Esophagus squamous epithelium (tissue), 5 donors: ENCODE results near the gene DCLRE1B. TPM values are rescaled to one million over a fixed set of nuclear protein-coding genes. Genes with fewer than 3 reads are reported as not detected.

Experiments
- DNase-seq: peaks from one replicate; lab custom pipeline; 2025; lab: John Stamatoyannopoulos, UW
- H3K27ac ChIP-seq, 4 donors: fragments of 200-600 bp; sonication (generic); one replicate each; pipeline ENCODE4 v1.5.1; 2016 to 2019; ENCODE audit warnings: mild to moderate bottlenecking in 1 of 4
- H3K27me3 ChIP-seq, 4 donors: fragments of 200-600 bp; sonication (generic); 1 replicate in 3 of 4; 2 replicates in 1 of 4; pipeline versions ENCODE4 v1.5.1 to v1.6.0; 2017 to 2021; ENCODE audit warnings: antibody characterized with exemption in 1 of 4
- H3K36me3 ChIP-seq, 3 donors: fragments of 200-600 bp; sonication (generic); one replicate each; pipeline ENCODE4 v1.5.1; 2016 to 2019
- H3K4me1 ChIP-seq, 3 donors: fragments of 200-600 bp; sonication (generic); one replicate each; pipeline ENCODE4 v1.5.1; 2017 to 2019
- H3K4me3 ChIP-seq, 4 donors: fragments of 200-600 bp; sonication (generic); 1 replicate in 3 of 4; 2 replicates in 1 of 4; pipeline ENCODE4 v1.5.1; 2016 to 2019; ENCODE audit warnings: mild to moderate bottlenecking in 2 of 4, moderate library complexity in 1 of 4
- H3K9me3 ChIP-seq, 3 donors: fragments of 200-600 bp; sonication (generic); one replicate each; pipeline ENCODE4 v1.5.1; 2016 to 2019
- POLR2A ChIP-seq, 4 donors: fragments of 450-650 bp; IDR thresholded peaks; one replicate each; pipeline ENCODE4 v1.6.1; 2017; ENCODE audit warnings: antibody characterized with exemption in 4 of 4, mild to moderate bottlenecking in 4 of 4, moderate library complexity in 3 of 4
- WGBS, 2 donors: methylation state at CpG; one replicate each; pipeline ENCODE4 v1.1.5; 2018; 5-methylcytosine and 5-hydroxymethylcytosine counted together
- intact Hi-C: fragments of 100-400 bp; cut with DNase I; formaldehyde crosslinking; loops from one replicate; pipeline ENCODE4 v1.15.0; 2022
- total RNA-seq, 4 donors: library from RNA; depleted of rRNA; stranded (reverse); fragments of >200 nt; gene quantifications; one replicate each; pipeline ENCODE4 v1.1.0, GENCODE V29; 2016
- TF ChIP-seq, protein P1 (sequence below), 6 experiments: fragments of 450-650 bp in 4 of 6; fragments of 200-600 bp in 2 of 6; sonication (generic) in 2 of 6; IDR thresholded peaks; one replicate each; pipeline ENCODE4 v1.5.1; 2016 to 2019; ENCODE audit warnings: antibody characterized with exemption in 6 of 6, mild to moderate bottlenecking in 4 of 6, moderate library complexity in 4 of 6
- donor health status: DM: yes; HTN: yes; CAD: no.

The DCLRE1B gene
- total RNA-seq, 4 donors from 2014 or later = 2.7 to 6.5 (median 4.7) TPM

DNA sequence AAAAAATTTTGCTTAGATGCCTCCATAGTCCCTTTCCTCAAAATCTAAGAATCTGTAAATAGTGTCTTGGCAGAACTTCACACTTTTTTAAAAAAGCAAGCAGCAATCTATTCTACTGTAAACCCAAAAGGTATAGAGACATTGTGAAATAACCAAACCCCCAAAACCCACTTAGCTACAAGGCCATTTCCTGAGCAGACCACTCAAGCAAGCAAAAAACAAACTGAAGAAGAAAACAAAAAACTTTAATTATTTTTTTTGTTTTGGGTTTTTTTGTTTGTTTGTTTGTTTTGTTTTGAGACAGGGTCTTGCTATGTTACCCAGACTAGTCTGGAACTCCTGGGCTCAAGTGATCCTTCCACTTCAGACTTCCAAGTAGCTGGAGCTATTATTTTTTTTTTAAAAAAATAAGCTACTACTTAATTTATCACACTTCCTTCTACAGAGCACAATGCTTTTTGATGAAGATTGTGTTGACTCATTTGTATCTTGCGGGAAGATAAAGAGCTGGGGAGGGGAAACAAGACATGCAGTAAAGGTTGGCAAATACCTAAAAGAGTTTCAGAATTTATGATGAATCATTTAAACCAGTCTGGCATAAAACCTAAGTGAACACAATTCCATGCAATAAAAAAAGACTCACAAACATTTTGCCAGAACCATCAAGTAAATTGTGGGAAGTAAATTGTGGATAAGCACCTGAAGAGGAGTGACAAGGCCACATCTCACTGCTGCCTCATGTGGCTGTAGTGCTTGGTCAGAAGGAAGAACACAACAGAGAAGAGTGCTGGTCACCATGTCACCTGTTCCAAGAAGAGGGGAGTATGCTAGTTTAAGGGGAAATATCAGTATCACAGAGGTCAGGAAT lies 30.9 kb upstream of the DCLRE1B start:
- 21 to 23% methylated on average over 1 of the region's 1 CpG for WGBS, 2 donors
- Histone ChIP-seq H3K27me3 (no peaks in the 10 kb centered on the region), H3K4me3 (no peak overlapping the region), H3K27ac (peak overlapping the region; percentile 17 to 45 (median 30)), H3K36me3 (no peaks in the 10 kb centered on the region), H3K4me1 (peaks cover 6 to 54% (median 10%) of the 10 kb centered on the region in 3 donors), H3K9me3 (no peaks in the 10 kb centered on the region)
- intact Hi-C loops = no loop called here
- DNase-seq = no peak
- no peak for TF ChIP-seq POLR2A (IDR thresholded peaks at IDR 0.05)
- TF ChIP-seq, protein P1, sequence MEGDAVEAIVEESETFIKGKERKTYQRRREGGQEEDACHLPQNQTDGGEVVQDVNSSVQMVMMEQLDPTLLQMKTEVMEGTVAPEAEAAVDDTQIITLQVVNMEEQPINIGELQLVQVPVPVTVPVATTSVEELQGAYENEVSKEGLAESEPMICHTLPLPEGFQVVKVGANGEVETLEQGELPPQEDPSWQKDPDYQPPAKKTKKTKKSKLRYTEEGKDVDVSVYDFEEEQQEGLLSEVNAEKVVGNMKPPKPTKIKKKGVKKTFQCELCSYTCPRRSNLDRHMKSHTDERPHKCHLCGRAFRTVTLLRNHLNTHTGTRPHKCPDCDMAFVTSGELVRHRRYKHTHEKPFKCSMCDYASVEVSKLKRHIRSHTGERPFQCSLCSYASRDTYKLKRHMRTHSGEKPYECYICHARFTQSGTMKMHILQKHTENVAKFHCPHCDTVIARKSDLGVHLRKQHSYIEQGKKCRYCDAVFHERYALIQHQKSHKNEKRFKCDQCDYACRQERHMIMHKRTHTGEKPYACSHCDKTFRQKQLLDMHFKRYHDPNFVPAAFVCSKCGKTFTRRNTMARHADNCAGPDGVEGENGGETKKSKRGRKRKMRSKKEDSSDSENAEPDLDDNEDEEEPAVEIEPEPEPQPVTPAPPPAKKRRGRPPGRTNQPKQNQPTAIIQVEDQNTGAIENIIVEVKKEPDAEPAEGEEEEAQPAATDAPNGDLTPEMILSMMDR (IDR thresholded peaks at IDR 0.05) = peak in 1 of 6 experiments; percentile 23

DNA sequence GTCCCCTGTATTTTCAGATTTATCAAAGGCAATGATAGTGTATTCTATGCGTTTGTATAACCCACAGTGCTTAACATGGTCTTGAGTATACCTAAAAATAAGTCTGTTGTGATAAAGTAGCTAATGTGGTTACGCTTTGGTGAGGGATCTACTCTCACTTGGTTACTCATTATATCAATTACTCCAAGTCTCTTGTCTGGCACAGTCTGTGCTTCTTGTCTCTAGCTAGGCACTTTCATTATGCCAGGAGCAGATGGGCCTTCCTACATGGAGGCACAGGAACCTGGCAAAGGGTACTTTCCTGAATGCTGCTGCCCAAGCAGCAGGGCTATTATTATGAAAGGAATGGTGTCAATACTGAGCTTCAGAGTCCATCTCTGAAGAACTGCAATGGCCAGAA lies 29.4 kb upstream of the DCLRE1B start:
- peaks cover 6 to 54% (median 10%) of the 10 kb centered on the region in 3 donors for H3K4me1 ChIP-seq
- H3K27me3 ChIP-seq = no peaks in the 10 kb centered on the region
- TF ChIP-seq, protein P1 (IDR thresholded peaks at IDR 0.05) = no peak
- no peak for TF ChIP-seq POLR2A (IDR thresholded peaks at IDR 0.05)
- H3K9me3 ChIP-seq = no peaks in the 10 kb centered on the region
- no peak overlapping the region for H3K4me3 ChIP-seq
- WGBS, 2 donors = 81 to 91% methylated on average over 2 of the region's 2 CpGs
- no peak overlapping the region for H3K27ac ChIP-seq
- intact Hi-C loops = no loop called here
- no peak for DNase-seq
- H3K36me3 ChIP-seq = no peaks in the 10 kb centered on the region

DNA sequence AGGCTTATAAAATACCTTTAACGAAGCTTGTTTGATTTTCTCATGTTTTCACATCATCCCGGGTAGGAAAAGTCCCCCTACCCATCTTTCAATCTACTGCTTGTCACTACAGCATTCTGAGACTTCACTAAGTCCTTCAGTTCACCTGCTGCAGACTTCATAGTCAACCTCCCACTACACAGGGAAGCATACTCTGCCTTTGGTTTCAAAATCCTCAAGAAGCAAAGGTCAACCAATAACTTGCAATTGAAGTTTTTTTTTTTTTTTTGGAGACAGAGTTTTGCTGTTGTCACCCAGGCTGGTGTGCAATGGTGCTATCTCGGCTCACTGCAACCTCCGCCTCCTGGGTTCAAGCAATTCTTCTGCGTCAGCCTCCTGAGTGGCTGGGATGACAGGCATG lies 28.9 kb upstream of the DCLRE1B start:
- no peaks in the 10 kb centered on the region for H3K27me3 ChIP-seq
- H3K36me3 ChIP-seq = no peaks in the 10 kb centered on the region
- no peaks in the 10 kb centered on the region for H3K9me3 ChIP-seq
- H3K4me3 ChIP-seq = no peak overlapping the region
- H3K4me1 ChIP-seq = peaks cover 6 to 58% (median 10%) of the 10 kb centered on the region in 3 donors
- intact Hi-C loops = no loop called here
- no peak overlapping the region for H3K27ac ChIP-seq
- no peak for DNase-seq
- 93 to 96% methylated on average over 5 of the region's 5 CpGs for WGBS, 2 donors
- TF ChIP-seq, protein P1 (IDR thresholded peaks at IDR 0.05) = no peak
- TF ChIP-seq POLR2A (IDR thresholded peaks at IDR 0.05) = no peak

- no peak overlapping the region for H3K27ac ChIP-seq
- peaks cover 0 to 44% (median under 1%) of the 10 kb centered on the region in 3 donors for H3K4me1 ChIP-seq
- H3K4me3 ChIP-seq = no peak overlapping the region
- no peak for DNase-seq
- TF ChIP-seq POLR2A (IDR thresholded peaks at IDR 0.05) = no peak
- TF ChIP-seq, protein P1 (IDR thresholded peaks at IDR 0.05) = no peak
- H3K9me3 ChIP-seq = no peaks in the 10 kb centered on the region
- no peaks in the 10 kb centered on the region for H3K27me3 ChIP-seq
- 78 to 91% methylated on average over 4 of the region's 4 CpGs for WGBS, 2 donors
- intact Hi-C loops = no loop called here
- H3K36me3 ChIP-seq = no peaks in the 10 kb centered on the region
These were observed 25.4 kb upstream of the DCLRE1B start for GRCh38 chr1:113879739-113880038.

DNA sequence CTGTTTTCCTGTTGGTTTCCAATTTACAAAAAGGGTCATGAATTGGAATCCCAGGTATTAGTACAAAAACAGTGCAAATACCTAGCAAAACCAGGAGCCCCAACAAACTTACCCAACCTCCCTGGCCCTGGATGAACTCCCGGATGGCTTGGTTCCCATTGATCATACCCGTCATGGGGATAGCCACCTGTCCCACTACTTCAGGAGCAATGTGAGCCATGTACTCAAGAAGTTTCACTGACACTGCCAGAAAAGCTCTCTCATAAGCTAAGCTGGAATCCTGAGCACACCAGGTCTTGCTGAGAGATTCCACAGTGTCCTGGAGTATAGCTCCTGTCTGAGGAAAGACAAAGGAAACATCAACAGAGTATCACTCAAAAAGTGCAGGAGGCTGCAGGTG lies 23.5 kb upstream of the DCLRE1B start:
- no peaks in the 10 kb centered on the region for H3K36me3 ChIP-seq
- no peak overlapping the region for H3K4me3 ChIP-seq
- no peaks in the 10 kb centered on the region for H3K27me3 ChIP-seq
- WGBS, 2 donors = 60 to 93% methylated on average over 2 of the region's 2 CpGs
- DNase-seq = no peak
- H3K4me1 ChIP-seq = peaks cover 0 to 62% (median 12%) of the 10 kb centered on the region in 3 donors
- H3K9me3 ChIP-seq = no peaks in the 10 kb centered on the region
- TF ChIP-seq POLR2A (IDR thresholded peaks at IDR 0.05) = no peak
- TF ChIP-seq, protein P1 (IDR thresholded peaks at IDR 0.05) = no peak
- peak overlapping the region in 1 of 4 donors; percentile 3 for H3K27ac ChIP-seq
- intact Hi-C loops = no loop called here
